Right lobe of liver (tissue), 6 donors: ENCODE data around the gene HDGFL3. TPM values are rescaled to one million over a fixed set of nuclear protein-coding genes. Genes with fewer than 3 reads are reported as not detected.
"Not testable (repeated sequence)": the region's sequence is repeated elsewhere in the genome, so short reads cannot be mapped to it uniquely, and the experiment has no call there.

Experiments used
- ATAC-seq, 4 donors: fragments of 200-7000 bp; cut with Tn5 transposase; one replicate each; pipeline ENCODE4 v1.9.1; 2020; ENCODE audit warnings: mild to moderate bottlenecking in 4 of 4, moderate library complexity in 4 of 4
- DNase-seq, 3 donors: peaks; one replicate each; pipeline ENCODE4 v3.0.0-alpha.2; 2020
- H3K27ac ChIP-seq, 3 donors: fragments of 200-600 bp; one replicate each; pipeline ENCODE4 v1.8.0; 2022
- H3K27me3 ChIP-seq, 2 donors: fragments of 200-600 bp; one replicate each; pipeline ENCODE4 v1.8.0; 2022
- H3K36me3 ChIP-seq, 4 donors: fragments of 200-600 bp; sonication (generic) in 1 of 4; one replicate each; pipeline versions ENCODE4 v1.5.1 to v1.8.0; 2017 to 2022; ENCODE audit warnings: control low read depth in 1 of 4
- H3K4me1 ChIP-seq, 4 donors: fragments of 200-600 bp; sonication (generic) in 1 of 4; one replicate each; pipeline versions ENCODE4 v1.5.1 to v1.8.0; 2017 to 2022; ENCODE audit warnings: control low read depth in 1 of 4
- H3K4me3 ChIP-seq, 3 donors: fragments of 200-600 bp; one replicate each; pipeline ENCODE4 v1.8.0; 2022
- H3K9me3 ChIP-seq, 4 donors: fragments of 200-600 bp; sonication (generic) in 1 of 4; one replicate each; pipeline versions ENCODE4 v1.5.1 to v1.8.0; 2017 to 2022; ENCODE audit warnings: control low read depth in 1 of 4
- POLR2A ChIP-seq: fragments of 450-650 bp; IDR thresholded peaks from one replicate; pipeline ENCODE4 v1.6.1; 2017; ENCODE audit warnings: antibody characterized with exemption, mild to moderate bottlenecking
- WGBS: methylation state at CpG from one replicate; pipeline ENCODE4 v1.1.6; 2018; ENCODE audit warnings: low coverage, low lambda C conversion rate; ENCODE audit not compliant: insufficient coverage; ENCODE audit errors: missing lambda C conversion rate; 5-methylcytosine and 5-hydroxymethylcytosine counted together
- intact Hi-C, 2 donors: fragments of 100-400 bp; cut with DNase I; formaldehyde crosslinking; loops; one replicate each; pipeline versions ENCODE4 v1.11.2 to v1.14.1; 2022
- total RNA-seq, 6 experiments: library from RNA; depleted of rRNA in 2 of 6; stranded (reverse); fragments of >200 nt in 2 of 6; fragmentation: NEBNext Ultra II Directional in 3 of 6; extraction: Animal tissue kit (Norgen Biotek cat#: 25700) in 3 of 6; gene quantifications; one replicate each; pipeline versions ENCODE4 v1.1.0 to v1.2.4, GENCODE V29; 2016 to 2023
- TF ChIP-seq, protein P1 (sequence below), 4 donors: fragments of 200-600 bp in 3 of 4; fragments of 450-650 bp in 1 of 4; IDR thresholded peaks; one replicate each; pipeline versions ENCODE4 v1.5.1 to v1.8.0; 2016 to 2022; ENCODE audit warnings: antibody characterized with exemption in 4 of 4, mild to moderate bottlenecking in 2 of 4
- donor health status: DM: no; HTN: yes; CAD: no.
- donor health status: DM: no; HTN: no; CAD: no.
- donor health status: DM: no; HTN: no; CAD: no.
- donor health status: DM: no; HTN: yes; CAD: no.
- donor health status: DM: no; HTN: yes; CAD: no.

Gene HDGFL3
- total RNA-seq, 6 experiments from 2014 or later, result 0.70 to 3.3 (median 1.7) TPM

DNA sequence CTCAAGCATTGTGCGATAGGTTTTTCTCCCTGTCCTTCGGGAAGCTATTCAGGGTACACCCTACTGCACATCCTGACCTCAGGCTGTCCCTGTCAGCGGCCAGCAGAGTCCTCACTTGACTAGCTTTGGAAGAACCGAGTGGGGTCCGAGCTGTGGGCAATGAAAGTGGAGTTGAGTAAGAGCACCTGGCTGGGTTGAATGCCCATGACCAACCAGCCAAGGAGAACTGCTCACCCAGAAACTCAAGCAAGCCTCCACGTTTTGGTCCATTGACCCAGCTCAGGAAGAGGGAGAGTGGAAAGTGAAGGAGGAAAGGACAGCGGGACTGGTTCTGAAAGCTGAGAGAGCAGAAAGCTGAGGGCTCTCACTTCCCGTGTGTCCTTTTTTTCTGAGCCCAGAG, 36.0 kb upstream of the HDGFL3 start:
- Histone ChIP-seq H3K9me3 (no peaks in the 10 kb centered on the region), H3K27ac (no peak overlapping the region), H3K36me3 (no peaks in the 10 kb centered on the region), H3K4me3 (no peak overlapping the region), H3K4me1 (no peaks in the 10 kb centered on the region), H3K27me3 (peaks cover 0 to 5% of the 10 kb centered on the region in 2 donors)
- DNase-seq (no peak), ATAC-seq (no peak)
- TF ChIP-seq, protein P1, sequence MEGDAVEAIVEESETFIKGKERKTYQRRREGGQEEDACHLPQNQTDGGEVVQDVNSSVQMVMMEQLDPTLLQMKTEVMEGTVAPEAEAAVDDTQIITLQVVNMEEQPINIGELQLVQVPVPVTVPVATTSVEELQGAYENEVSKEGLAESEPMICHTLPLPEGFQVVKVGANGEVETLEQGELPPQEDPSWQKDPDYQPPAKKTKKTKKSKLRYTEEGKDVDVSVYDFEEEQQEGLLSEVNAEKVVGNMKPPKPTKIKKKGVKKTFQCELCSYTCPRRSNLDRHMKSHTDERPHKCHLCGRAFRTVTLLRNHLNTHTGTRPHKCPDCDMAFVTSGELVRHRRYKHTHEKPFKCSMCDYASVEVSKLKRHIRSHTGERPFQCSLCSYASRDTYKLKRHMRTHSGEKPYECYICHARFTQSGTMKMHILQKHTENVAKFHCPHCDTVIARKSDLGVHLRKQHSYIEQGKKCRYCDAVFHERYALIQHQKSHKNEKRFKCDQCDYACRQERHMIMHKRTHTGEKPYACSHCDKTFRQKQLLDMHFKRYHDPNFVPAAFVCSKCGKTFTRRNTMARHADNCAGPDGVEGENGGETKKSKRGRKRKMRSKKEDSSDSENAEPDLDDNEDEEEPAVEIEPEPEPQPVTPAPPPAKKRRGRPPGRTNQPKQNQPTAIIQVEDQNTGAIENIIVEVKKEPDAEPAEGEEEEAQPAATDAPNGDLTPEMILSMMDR (IDR thresholded peaks at IDR 0.05), result no peak
- no peak for TF ChIP-seq POLR2A
- intact Hi-C loops, result no loop called here
- 45% methylated on average over 8 of the region's 8 CpGs for WGBS

DNA sequence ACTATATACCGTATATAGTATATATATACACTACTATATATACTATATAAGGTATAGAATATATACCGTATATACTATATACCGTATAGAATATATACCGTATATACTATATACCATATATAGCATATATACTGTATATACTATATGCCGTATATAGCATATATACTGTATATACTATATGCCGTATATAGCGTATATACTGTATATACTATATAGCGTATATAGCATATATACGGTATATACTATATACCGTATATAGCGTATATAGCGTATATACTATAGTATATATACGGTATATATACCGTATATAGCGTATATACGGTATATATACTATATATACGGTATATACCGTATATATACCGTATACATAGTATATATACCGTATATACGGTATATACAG, 22.6 kb upstream of the HDGFL3 start:
- no peak overlapping the region for H3K27ac ChIP-seq
- no peak for ATAC-seq
- intact Hi-C loops, result no loop called here
- 89% methylated on average over 21 of the region's 21 CpGs for WGBS
- no peaks in the 10 kb centered on the region for H3K36me3 ChIP-seq
- no peaks in the 10 kb centered on the region for H3K4me1 ChIP-seq
- no peaks in the 10 kb centered on the region for H3K27me3 ChIP-seq
- no peaks in the 10 kb centered on the region for H3K9me3 ChIP-seq
- no peak overlapping the region for H3K4me3 ChIP-seq
- no peak for DNase-seq
- TF ChIP-seq POLR2A, result no peak
- TF ChIP-seq, protein P1 (IDR thresholded peaks at IDR 0.05), result no peak

DNA sequence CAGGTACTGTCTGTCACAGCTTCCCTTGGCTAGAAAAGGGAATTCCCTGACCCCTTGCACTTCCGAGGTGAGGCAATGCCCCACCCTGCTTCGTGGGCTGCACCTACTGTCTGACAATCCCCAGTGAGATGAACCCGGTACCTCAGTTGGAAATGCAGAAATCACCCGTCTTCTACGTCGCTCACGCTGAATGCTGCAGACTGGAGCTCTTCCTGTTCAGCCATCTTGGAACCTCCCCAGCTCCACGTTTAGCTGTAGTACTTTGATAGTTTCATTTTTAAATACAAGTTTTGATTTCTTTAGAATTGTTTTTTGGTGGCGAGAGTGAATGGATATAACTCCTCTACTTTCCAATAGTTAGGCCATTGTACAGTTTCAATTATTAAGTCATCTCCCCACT, 17.8 kb upstream of the HDGFL3 start:
- 55% methylated on average over 6 of the region's 9 CpGs for WGBS
- no peak overlapping the region for H3K27ac ChIP-seq
- DNase-seq (no peak), ATAC-seq (no peak)
- TF ChIP-seq, protein P1 (IDR thresholded peaks at IDR 0.05), result no peak
- TF ChIP-seq POLR2A, result no peak
- no peaks in the 10 kb centered on the region for H3K36me3 ChIP-seq
- no peak overlapping the region for H3K4me3 ChIP-seq
- intact Hi-C loops, result no loop called here
- no peaks in the 10 kb centered on the region for H3K27me3 ChIP-seq
- no peaks in the 10 kb centered on the region for H3K9me3 ChIP-seq
- H3K4me1 ChIP-seq, result no peaks in the 10 kb centered on the region

- no CpG with 5 or more reads among the region's 9 CpGs for WGBS
- H3K4me3 ChIP-seq, H3K9me3 ChIP-seq, H3K27ac ChIP-seq, intact Hi-C loops, DNase-seq, H3K27me3 ChIP-seq, H3K4me1 ChIP-seq, ATAC-seq, H3K36me3 ChIP-seq: not testable (repeated sequence)
Measured at GRCh38 chr15:83221781-83222180, 14.2 kb upstream of the HDGFL3 start.

DNA sequence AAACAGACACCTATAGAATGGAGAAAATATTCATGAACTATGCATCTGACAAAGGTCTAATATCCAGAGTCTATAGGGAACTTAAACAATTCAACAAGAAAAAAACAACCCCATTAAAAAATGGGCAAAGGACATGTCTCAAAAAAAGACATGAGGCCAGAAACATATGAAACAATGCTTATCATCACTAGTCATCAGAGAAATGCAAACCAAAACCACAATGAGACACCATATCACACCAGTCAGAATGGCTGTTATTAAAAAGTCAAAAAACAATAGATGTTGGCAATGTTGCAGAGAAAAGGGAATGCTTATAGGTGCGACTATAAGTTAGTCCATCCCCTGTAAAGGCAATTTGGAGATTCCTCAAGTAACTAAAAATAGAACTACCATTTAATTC, 11.4 kb upstream of the HDGFL3 start:
- ATAC-seq, result no peak
- no peak for TF ChIP-seq POLR2A
- TF ChIP-seq, protein P1 (IDR thresholded peaks at IDR 0.05), result no peak
- H3K4me1 ChIP-seq, result no peaks in the 10 kb centered on the region
- DNase-seq, result no peak
- no peaks in the 10 kb centered on the region for H3K36me3 ChIP-seq
- H3K27me3 ChIP-seq, result peaks cover 0 to 3% of the 10 kb centered on the region in 2 donors
- no peak overlapping the region for H3K27ac ChIP-seq
- H3K4me3 ChIP-seq, result no peak overlapping the region
- H3K9me3 ChIP-seq, result no peaks in the 10 kb centered on the region
- intact Hi-C loops, result no loop called here
- WGBS, result 80% methylated on average over 1 of the region's 1 CpG
